Measurements from ENCODE around the gene TTLL9. TPM values are rescaled to one million over a fixed set of nuclear protein-coding genes. Genes with fewer than 3 reads are reported as not detected.
"Not testable (repeated sequence)": the region's sequence is repeated elsewhere in the genome, so short reads cannot be mapped to it uniquely, and the experiment has no call there.

TTLL9 gene
- total and polyA plus RNA-seq, 4 experiments from 2014 or later, result 0.25 TPM; not detected in 3

DNA sequence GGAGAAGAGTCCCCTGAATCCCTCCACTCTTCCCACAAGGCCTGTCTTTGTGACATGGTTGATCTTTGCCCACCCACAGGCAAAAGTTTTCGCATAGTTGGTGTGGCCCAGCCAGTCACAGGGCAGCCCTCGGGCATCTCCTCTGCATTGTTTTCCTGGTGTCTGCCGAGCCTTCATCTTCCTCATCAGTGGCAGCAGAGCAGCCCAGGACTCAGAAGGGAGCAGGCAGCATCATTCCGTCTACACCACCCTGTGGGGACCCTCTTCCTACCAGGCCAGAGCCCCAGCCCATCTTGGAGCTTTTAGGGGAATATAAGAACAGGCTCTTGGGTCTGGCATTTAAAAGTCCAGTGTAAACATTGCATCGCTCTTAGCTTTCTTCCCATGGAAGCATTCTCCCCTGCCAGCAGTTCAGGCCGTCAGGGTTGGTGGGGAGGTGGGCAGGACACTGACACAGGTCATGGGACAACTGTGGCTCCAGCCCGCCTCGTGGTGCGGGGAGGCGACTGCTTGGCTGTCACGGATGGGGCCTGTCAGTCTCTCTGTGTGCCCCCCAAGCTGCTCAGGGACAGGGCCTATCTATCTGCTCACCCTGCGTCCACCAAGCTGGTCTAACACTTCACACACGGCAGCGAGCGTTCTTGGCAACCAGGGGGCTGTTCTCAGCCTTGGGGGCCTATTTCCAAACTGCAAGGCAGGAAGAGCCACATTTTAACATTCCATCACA lies 43.2 kb downstream of the TTLL9 start:
- Histone ChIP-seq H3K9me3 (ENCODE audit: control insufficient read depth in 1 of 2, low read length in 2 of 2) (no peaks in the 10 kb centered on the region), H3K27me3 (ENCODE audit: insufficient read depth, low read length) (no peaks in the 10 kb centered on the region), H3K27ac (ENCODE audit: low read depth, low read length) (no peak overlapping the region), H3K4me1 (ENCODE audit: insufficient read depth, low read length) (no peaks in the 10 kb centered on the region), H3K4me3 (ENCODE audit: low read length in 2 of 2) (no peak overlapping the region), H3K36me3 (ENCODE audit: insufficient read depth, low read length) (no peaks in the 10 kb centered on the region)
- POLR2A ChIA-PET (ENCODE audit: partially characterized antibody), result no interaction called here
- DNase-seq, result no peak
- intact Hi-C loops (cut with micrococcal nuclease), result no loop called here
- Mint-ChIP-seq H3K36me3 (no peaks in the 10 kb centered on the region), H3K4me1 (no peaks in the 10 kb centered on the region), H3K4me3 (no peak overlapping the region), H3K9me3 (no peaks in the 10 kb centered on the region), H3K27me3 (peaks cover 6% of the 10 kb centered on the region in 2 donors), H3K27ac (no peak overlapping the region)
- CTCF ChIA-PET (ENCODE audit: partially characterized antibody), result no interaction called here

DNA sequence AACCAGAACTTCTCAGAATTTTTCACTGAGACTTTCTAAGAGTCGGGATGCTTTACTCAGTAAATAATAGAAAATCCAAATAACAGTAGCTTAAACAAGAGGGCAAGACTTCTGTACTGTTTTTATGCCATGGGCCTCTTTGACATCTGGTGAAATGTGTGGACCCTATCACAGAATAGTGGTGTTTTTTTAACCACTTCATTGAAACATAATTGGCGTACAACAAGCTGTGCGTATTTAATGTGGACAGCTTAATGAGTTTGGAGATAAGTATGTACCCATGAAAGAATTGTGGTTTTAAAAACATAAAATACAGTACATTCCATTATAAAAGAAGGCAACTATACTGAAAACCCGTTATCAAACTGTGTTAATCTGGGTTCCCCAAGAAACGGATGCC lies 43.7 kb downstream of the TTLL9 start:
- DNase-seq, result no peak
- Mint-ChIP-seq H3K27ac (no peak overlapping the region), H3K27me3 (peaks cover 6 to 11% of the 10 kb centered on the region in 2 donors), H3K9me3 (no peaks in the 10 kb centered on the region), H3K36me3 (no peaks in the 10 kb centered on the region), H3K4me3 (no peak overlapping the region), H3K4me1 (no peaks in the 10 kb centered on the region)
- Histone ChIP-seq H3K27ac (ENCODE audit: low read depth, low read length) (no peak overlapping the region), H3K9me3 (ENCODE audit: control insufficient read depth in 1 of 2, low read length in 2 of 2) (no peaks in the 10 kb centered on the region), H3K4me3 (ENCODE audit: low read length in 2 of 2) (no peak overlapping the region), H3K36me3 (ENCODE audit: insufficient read depth, low read length) (no peaks in the 10 kb centered on the region), H3K27me3 (ENCODE audit: insufficient read depth, low read length) (no peaks in the 10 kb centered on the region), H3K4me1 (ENCODE audit: insufficient read depth, low read length) (no peaks in the 10 kb centered on the region)
- ChIA-PET POLR2A (ENCODE audit: partially characterized antibody) (no interaction called here), CTCF (ENCODE audit: partially characterized antibody) (no interaction called here)
- intact Hi-C loops (cut with micrococcal nuclease), result no loop called here

DNA sequence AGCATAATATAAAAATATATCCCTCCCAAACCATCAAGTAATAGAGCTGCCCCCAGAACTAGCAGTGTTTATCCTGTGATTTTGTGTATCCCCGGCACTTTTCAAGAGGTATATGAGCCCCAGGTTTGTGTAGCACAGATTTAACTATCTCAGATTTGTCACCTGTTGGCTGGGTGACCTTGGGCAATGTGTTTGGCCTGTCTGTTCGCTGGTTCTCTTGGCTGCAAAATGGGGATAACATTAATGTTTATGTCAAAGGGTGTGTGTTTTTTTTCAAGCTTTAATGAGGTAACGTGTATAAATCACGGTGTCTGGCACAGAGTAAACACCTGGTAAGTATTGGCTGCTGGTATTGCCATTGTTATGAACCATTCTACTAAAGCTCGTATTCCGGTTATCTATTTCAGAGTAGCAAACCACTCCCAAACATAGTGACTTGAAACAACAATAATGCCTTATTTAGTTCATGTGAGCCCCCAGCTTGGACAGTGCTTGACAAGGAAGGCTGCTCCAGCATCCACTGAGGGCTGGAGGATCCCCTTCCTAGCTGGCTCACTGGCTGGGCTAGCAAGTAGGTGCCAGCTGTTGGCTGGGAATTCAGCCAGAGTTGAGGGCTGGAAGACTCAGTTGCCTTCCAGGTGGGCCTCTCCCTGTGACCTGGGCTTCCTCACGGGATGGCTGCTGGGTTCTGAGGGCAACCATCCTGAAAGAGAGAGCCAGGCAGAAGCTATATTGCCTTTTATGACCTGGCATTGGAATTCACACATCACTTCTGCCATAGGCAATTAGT lies 45.3 kb downstream of the TTLL9 start:
- Histone ChIP-seq H3K36me3 (ENCODE audit: insufficient read depth, low read length) (no peaks in the 10 kb centered on the region), H3K9me3 (ENCODE audit: control insufficient read depth in 1 of 2, low read length in 2 of 2) (no peaks in the 10 kb centered on the region), H3K27me3 (ENCODE audit: insufficient read depth, low read length) (no peaks in the 10 kb centered on the region), H3K4me1 (ENCODE audit: insufficient read depth, low read length) (no peaks in the 10 kb centered on the region), H3K4me3 (ENCODE audit: low read length in 2 of 2) (no peak overlapping the region), H3K27ac (ENCODE audit: low read depth, low read length) (no peak overlapping the region)
- POLR2A ChIA-PET (ENCODE audit: partially characterized antibody), result interaction anchor here (0.8 kb wide), 1 partner anchor 36 kb away, joined by 4 read pairs; the partner anchor contains the start of gene PDRG1
- intact Hi-C loops (cut with micrococcal nuclease), result no loop called here
- no peaks in the 10 kb centered on the region for H3K36me3 Mint-ChIP-seq
- H3K27me3 Mint-ChIP-seq, result peaks cover 14 to 21% of the 10 kb centered on the region in 2 donors
- H3K4me3 Mint-ChIP-seq, result no peak overlapping the region
- H3K4me1 Mint-ChIP-seq, result no peaks in the 10 kb centered on the region
- H3K27ac Mint-ChIP-seq, result no peak overlapping the region
- CTCF ChIA-PET (ENCODE audit: partially characterized antibody), result no interaction called here
- DNase-seq, result no peak
- H3K9me3 Mint-ChIP-seq, result peaks cover 0 to 2% (median 0%) of the 10 kb centered on the region in 8 donors

DNA sequence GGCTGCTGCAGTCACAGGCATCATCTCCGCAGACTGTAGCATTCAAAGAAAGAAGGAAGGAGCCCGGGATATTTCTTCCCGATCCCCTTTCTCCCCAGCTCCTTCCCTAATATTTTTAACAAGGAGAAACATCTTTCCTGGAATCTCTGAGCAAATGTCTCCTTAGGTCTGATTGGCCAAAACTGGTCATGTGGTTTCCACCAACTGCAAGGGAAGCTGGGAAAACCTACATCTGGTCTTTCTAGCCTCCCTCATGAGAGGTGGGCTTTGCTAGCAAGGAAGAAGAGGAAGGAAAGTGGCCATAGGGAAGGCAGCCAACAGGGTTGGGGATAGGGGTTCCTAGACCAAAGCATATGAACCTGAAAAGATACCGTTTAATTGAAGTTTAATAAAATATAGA lies 46.3 kb downstream of the TTLL9 start:
- intact Hi-C loops (cut with micrococcal nuclease), result no loop called here
- no peak for DNase-seq
- Mint-ChIP-seq H3K27ac (no peak overlapping the region), H3K36me3 (no peaks in the 10 kb centered on the region), H3K4me3 (no peak overlapping the region), H3K27me3 (peaks cover 14 to 24% of the 10 kb centered on the region in 2 donors), H3K9me3 (peaks cover 0 to 2% (median 0%) of the 10 kb centered on the region in 8 donors), H3K4me1 (no peaks in the 10 kb centered on the region)
- H3K4me1 ChIP-seq (ENCODE audit: insufficient read depth, low read length), result no peaks in the 10 kb centered on the region
- no peaks in the 10 kb centered on the region for H3K36me3 ChIP-seq (ENCODE audit: insufficient read depth, low read length)
- no peak overlapping the region for H3K27ac ChIP-seq (ENCODE audit: low read depth, low read length)
- no peaks in the 10 kb centered on the region for H3K27me3 ChIP-seq (ENCODE audit: insufficient read depth, low read length)
- H3K4me3 ChIP-seq (ENCODE audit: low read length in 2 of 2), result no peak overlapping the region
- ChIA-PET CTCF (ENCODE audit: partially characterized antibody) (no interaction called here), POLR2A (ENCODE audit: partially characterized antibody) (no interaction called here)
- H3K9me3 ChIP-seq (ENCODE audit: control insufficient read depth in 1 of 2, low read length in 2 of 2), result no peaks in the 10 kb centered on the region

DNA sequence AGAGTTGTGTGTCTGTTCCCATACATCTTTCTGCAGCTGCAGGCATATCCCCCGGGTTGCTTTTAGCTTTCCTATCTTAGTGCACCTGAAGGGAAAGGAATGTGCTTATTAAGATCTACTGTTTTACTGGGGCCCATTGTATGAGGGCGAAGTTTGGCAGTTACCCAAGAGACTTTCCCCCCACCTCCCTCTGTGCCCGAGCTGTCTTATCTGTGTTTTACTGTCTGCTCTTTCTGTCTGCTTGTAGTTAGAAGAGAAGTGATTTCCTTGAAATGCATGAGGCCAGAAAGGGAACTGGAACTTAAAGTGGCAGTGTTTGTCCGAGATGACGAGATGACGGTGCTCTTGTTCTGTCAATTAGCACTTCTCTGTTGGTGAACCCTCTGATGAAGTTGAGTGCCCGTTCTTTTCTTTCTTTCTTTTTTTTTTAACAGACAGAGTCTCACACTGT lies 47.6 kb downstream of the TTLL9 start:
- H3K4me1 ChIP-seq (ENCODE audit: insufficient read depth, low read length); DNase-seq; H3K4me3 ChIP-seq (ENCODE audit: low read length in 2 of 2); H3K4me3 Mint-ChIP-seq; H3K9me3 Mint-ChIP-seq; CTCF ChIA-PET (ENCODE audit: partially characterized antibody); H3K36me3 Mint-ChIP-seq; H3K4me1 Mint-ChIP-seq; H3K36me3 ChIP-seq (ENCODE audit: insufficient read depth, low read length); POLR2A ChIA-PET (ENCODE audit: partially characterized antibody); H3K27ac ChIP-seq (ENCODE audit: low read depth, low read length); H3K27me3 ChIP-seq (ENCODE audit: insufficient read depth, low read length); H3K9me3 ChIP-seq (ENCODE audit: control insufficient read depth in 1 of 2, low read length in 2 of 2); H3K27ac Mint-ChIP-seq; intact Hi-C loops (cut with micrococcal nuclease): not testable (repeated sequence)
- H3K27me3 Mint-ChIP-seq, result peaks cover 20 to 30% of the 10 kb centered on the region in 2 donors

DNA sequence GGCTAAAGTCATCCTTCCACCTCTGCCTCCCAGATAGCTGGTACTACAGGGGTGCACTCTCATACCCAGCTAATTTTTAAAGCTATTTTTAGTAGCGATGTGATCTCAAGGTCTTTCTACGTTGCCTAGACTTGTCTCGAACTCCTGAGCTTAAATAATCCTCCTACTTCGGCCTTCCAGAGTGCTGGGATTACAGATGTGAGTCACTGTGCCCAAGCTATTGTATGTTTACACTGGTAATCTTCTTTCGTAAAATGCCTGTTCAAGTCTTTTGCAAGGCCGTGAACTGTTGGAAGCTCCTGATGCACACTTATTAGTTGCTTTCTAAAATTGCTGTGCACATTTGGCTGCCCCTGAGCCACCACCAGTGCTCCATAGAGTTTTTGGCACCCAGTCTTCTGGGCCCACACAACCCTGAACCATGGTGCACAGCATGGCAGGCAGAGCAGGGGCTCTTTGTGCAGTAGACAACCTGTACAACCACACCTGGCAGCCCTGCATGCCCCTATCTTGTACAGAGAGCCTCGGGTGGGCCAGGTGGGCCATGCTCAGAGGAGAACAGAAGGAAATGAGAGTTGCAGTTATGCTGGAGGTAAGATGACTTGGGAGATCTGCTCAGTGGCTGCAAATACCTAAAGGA lies 48.2 kb downstream of the TTLL9 start:
- Histone ChIP-seq H3K4me3 (ENCODE audit: low read length in 2 of 2) (no peak overlapping the region), H3K4me1 (ENCODE audit: insufficient read depth, low read length) (no peaks in the 10 kb centered on the region), H3K27ac (ENCODE audit: low read depth, low read length) (no peak overlapping the region), H3K9me3 (ENCODE audit: control insufficient read depth in 1 of 2, low read length in 2 of 2) (no peaks in the 10 kb centered on the region), H3K36me3 (ENCODE audit: insufficient read depth, low read length) (no peaks in the 10 kb centered on the region), H3K27me3 (ENCODE audit: insufficient read depth, low read length) (no peaks in the 10 kb centered on the region)
- intact Hi-C loops (cut with micrococcal nuclease), result no loop called here
- no peaks in the 10 kb centered on the region for H3K36me3 Mint-ChIP-seq
- H3K4me1 Mint-ChIP-seq, result no peaks in the 10 kb centered on the region
- no peak overlapping the region for H3K27ac Mint-ChIP-seq
- peaks cover 21 to 34% of the 10 kb centered on the region in 2 donors for H3K27me3 Mint-ChIP-seq
- H3K4me3 Mint-ChIP-seq, result no peak overlapping the region
- DNase-seq, result no peak
- POLR2A ChIA-PET (ENCODE audit: partially characterized antibody), result no interaction called here
- CTCF ChIA-PET (ENCODE audit: partially characterized antibody), result no interaction called here
- peaks cover 0 to 2% (median 0%) of the 10 kb centered on the region in 8 donors for H3K9me3 Mint-ChIP-seq

DNA sequence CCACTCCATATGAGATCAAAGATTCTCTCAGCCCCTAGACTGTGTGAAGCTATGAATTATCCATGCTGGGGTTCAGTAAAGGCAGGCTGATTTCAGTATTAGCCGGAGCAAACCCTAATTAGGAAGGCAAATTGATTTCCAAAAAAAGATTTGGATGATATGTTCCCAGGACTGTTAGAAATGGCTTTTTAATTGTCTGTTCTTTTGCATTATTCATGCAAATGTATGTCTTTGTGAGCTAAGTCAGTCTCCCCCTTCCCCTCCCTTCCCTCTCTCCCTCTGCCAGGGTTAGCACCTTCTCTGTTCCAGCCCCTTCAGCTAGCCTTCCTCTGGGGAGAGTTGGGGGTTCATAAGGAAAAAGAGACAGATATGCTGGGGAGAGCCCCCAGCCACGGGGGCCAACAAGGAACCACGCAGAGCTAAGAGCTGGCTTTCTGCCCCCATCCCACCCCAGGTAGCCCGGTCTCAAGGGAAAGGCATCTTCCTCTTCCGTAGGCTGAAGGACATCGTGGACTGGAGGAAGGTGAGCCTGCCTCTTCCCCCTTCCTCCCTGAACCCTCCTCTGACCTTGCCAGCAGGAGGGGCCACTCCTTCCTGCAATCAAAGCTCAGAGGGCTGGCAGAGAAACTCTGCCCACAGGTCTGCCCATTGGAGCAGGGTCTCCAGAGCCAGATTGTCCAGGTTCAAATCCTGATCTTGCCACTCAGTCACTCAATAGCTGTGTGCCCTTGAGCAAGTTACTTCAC lies 49.1 kb downstream of the TTLL9 start:
- H3K4me1 Mint-ChIP-seq, result no peaks in the 10 kb centered on the region
- H3K36me3 Mint-ChIP-seq, result no peaks in the 10 kb centered on the region
- ChIA-PET CTCF (ENCODE audit: partially characterized antibody) (no interaction called here), POLR2A (ENCODE audit: partially characterized antibody) (no interaction called here)
- no peak overlapping the region for H3K27ac Mint-ChIP-seq
- no peak for DNase-seq
- Histone ChIP-seq H3K36me3 (ENCODE audit: insufficient read depth, low read length) (no peaks in the 10 kb centered on the region), H3K4me3 (ENCODE audit: low read length in 2 of 2) (no peak overlapping the region), H3K4me1 (ENCODE audit: insufficient read depth, low read length) (no peaks in the 10 kb centered on the region), H3K27me3 (ENCODE audit: insufficient read depth, low read length) (no peaks in the 10 kb centered on the region), H3K9me3 (ENCODE audit: control insufficient read depth in 1 of 2, low read length in 2 of 2) (no peaks in the 10 kb centered on the region), H3K27ac (ENCODE audit: low read depth, low read length) (no peak overlapping the region)
- peaks cover 0 to 2% (median 0%) of the 10 kb centered on the region in 8 donors for H3K9me3 Mint-ChIP-seq
- peaks cover 25 to 43% of the 10 kb centered on the region in 2 donors for H3K27me3 Mint-ChIP-seq
- no peak overlapping the region for H3K4me3 Mint-ChIP-seq
- intact Hi-C loops (cut with micrococcal nuclease), result no loop called here
